H1 (cell line): ENCODE data around the gene SKAP1. TPM values are rescaled to one million over a fixed set of nuclear protein-coding genes. Genes with fewer than 3 reads are reported as not detected.

Experiments used
- CTCF ChIA-PET: fragments of 300-600 bp; sonication (Branson Sonifier 250); formaldehyde crosslinking; loops from one replicate; lab custom pipeline; 2021; ENCODE audit not compliant: partially characterized antibody; lab: Charles Lee
- POLR2A ChIA-PET: fragments of 300-600 bp; sonication (Branson Sonifier 250); formaldehyde crosslinking; loops from one replicate; lab custom pipeline; 2021; ENCODE audit warnings: inconsistent platforms; ENCODE audit not compliant: partially characterized antibody; lab: Charles Lee
- DNase-seq, 2 experiments: peaks; one replicate each; pipeline versions ENCODE4 v3.0.0 to v3.0.0-alpha.2; 2010 to 2022; ENCODE audit warnings: low spot score in 2 of 2, low read depth in 1 of 2, mixed read lengths in 1 of 2
- FAIRE-seq: peaks from 2 replicates; lab custom pipeline; 2011; peaks lifted over from hg19 to GRCh38; lab: Jason Lieb, UNC
- H2AFZ ChIP-seq: 2 replicates; pipeline ENCODE4 v1.8.1; 2012; ENCODE audit warnings: low read length, inconsistent platforms
- H2AK5ac ChIP-seq: 2 replicates; pipeline ENCODE4 v1.6.1; 2013; ENCODE audit warnings: low read depth, low read length
- H2BK120ac ChIP-seq: replicated peaks from 2 replicates; pipeline ENCODE3; 2013; ENCODE audit warnings: low read depth, low read length, inconsistent platforms
- H2BK12ac ChIP-seq: 2 replicates; pipeline ENCODE4 v1.6.1; 2013; ENCODE audit warnings: low read depth, low read length
- H2BK15ac ChIP-seq: 2 replicates; pipeline ENCODE4 v1.6.1; 2013; ENCODE audit warnings: low read length
- H2BK20ac ChIP-seq: 2 replicates; pipeline ENCODE4 v1.6.1; 2013; ENCODE audit warnings: low read length
- H2BK5ac ChIP-seq: 2 replicates; pipeline ENCODE4 v1.6.1; 2013; ENCODE audit warnings: low read depth, low read length
- H3K14ac ChIP-seq: 2 replicates; pipeline ENCODE4 v1.6.1; 2013; ENCODE audit warnings: inconsistent platforms; ENCODE audit not compliant: insufficient read length
- H3K18ac ChIP-seq: 2 replicates; pipeline ENCODE4 v1.6.1; 2013; ENCODE audit warnings: low read length; ENCODE audit errors: extremely low read depth
- H3K23ac ChIP-seq: 2 replicates; pipeline ENCODE4 v1.6.1; 2013; ENCODE audit warnings: inconsistent platforms; ENCODE audit not compliant: insufficient read length
- H3K23me2 ChIP-seq: 2 replicates; pipeline ENCODE4 v1.6.1; 2013; ENCODE audit warnings: low read depth, low read length
- H3K27ac ChIP-seq: 2 replicates; pipeline ENCODE4 v1.6.1; 2011; ENCODE audit warnings: low read depth, low read length, inconsistent platforms
- H3K27me3 ChIP-seq, 4 experiments: replicated peaks in 1 of 4; 1 replicate in 1 of 4; 2 replicates in 3 of 4; pipeline versions ENCODE4 v1.6.1 to v1.8.1; 2011 to 2013; ENCODE audit warnings: low read length in 3 of 4, mild to moderate bottlenecking in 3 of 4, inconsistent platforms in 2 of 4, mixed read lengths in 2 of 4, moderate library complexity in 1 of 4; ENCODE audit not compliant: control insufficient read depth in 3 of 4, insufficient read depth in 3 of 4; ENCODE audit errors: extremely low read depth in 1 of 4
- H3K36me3 ChIP-seq, 4 experiments: 2 replicates each; pipeline versions ENCODE4 v1.6.1 to v1.8.1; 2011 to 2013; ENCODE audit warnings: mild to moderate bottlenecking in 4 of 4, low read length in 3 of 4, moderate library complexity in 2 of 4, control low read depth in 1 of 4, inconsistent platforms in 1 of 4; ENCODE audit not compliant: insufficient read depth in 4 of 4, control insufficient read depth in 2 of 4
- H3K4ac ChIP-seq: replicated peaks from 2 replicates; pipeline ENCODE3; 2013; ENCODE audit warnings: low read length, low read depth, mixed read lengths, inconsistent platforms; ENCODE audit not compliant: insufficient read length
- H3K4me1 ChIP-seq, 4 experiments: replicated peaks in 1 of 4; 1 replicate in 1 of 4; 2 replicates in 3 of 4; pipeline versions ENCODE4 v1.6.1 to v1.8.1; 2011 to 2013; ENCODE audit warnings: low read length in 3 of 4, inconsistent platforms in 2 of 4, mixed read lengths in 1 of 4; ENCODE audit not compliant: insufficient read depth in 4 of 4, control insufficient read depth in 3 of 4
- H3K4me2 ChIP-seq, 2 experiments: 2 replicates each; pipeline versions ENCODE4 v1.6.1 to v1.8.1; 2011 to 2013; ENCODE audit warnings: low read depth in 2 of 2, low read length in 2 of 2, control low read depth in 1 of 2, inconsistent platforms in 1 of 2, mild to moderate bottlenecking in 1 of 2; ENCODE audit not compliant: insufficient read depth in 1 of 2
- H3K4me3 ChIP-seq, 4 experiments: fragments of 200-600, 300-600 bp in 1 of 4; sonication (generic), shearing (Covaris generic), sonication (Bioruptor Twin) in 1 of 4; 2 replicates each; pipeline versions ENCODE4 v1.5.1 to v1.8.1; 2011 to 2016; ENCODE audit warnings: low read length in 4 of 4, low read depth in 3 of 4, control low read depth in 2 of 4, inconsistent platforms in 2 of 4, mild to moderate bottlenecking in 2 of 4, mixed read lengths in 1 of 4, moderate library complexity in 1 of 4; ENCODE audit not compliant: insufficient read depth in 2 of 4; ENCODE audit errors: extremely low read depth in 1 of 4
- H3K56ac ChIP-seq: replicated peaks from 2 replicates; pipeline ENCODE3; 2013; ENCODE audit warnings: low read depth, mild to moderate bottlenecking, mixed read lengths, low read length, inconsistent platforms; ENCODE audit not compliant: insufficient read length
- H3K79me1 ChIP-seq: 2 replicates; pipeline ENCODE4 v1.6.1; 2013; ENCODE audit warnings: low read depth, low read length, control low read depth
- H3K79me2 ChIP-seq, 2 experiments: 2 replicates each; pipeline versions ENCODE4 v1.6.1 to v1.8.1; 2012 to 2013; ENCODE audit warnings: low read length in 2 of 2, mild to moderate bottlenecking in 2 of 2, inconsistent platforms in 1 of 2; ENCODE audit not compliant: insufficient read depth in 2 of 2, control insufficient read depth in 1 of 2
- H3K9ac ChIP-seq, 4 experiments: replicated peaks in 1 of 4; 1 replicate in 1 of 4; 2 replicates in 3 of 4; pipeline versions ENCODE4 v1.6.1 to v1.8.1; 2011 to 2013; ENCODE audit warnings: low read depth in 3 of 4, low read length in 3 of 4, control low read depth in 2 of 4, mild to moderate bottlenecking in 2 of 4, moderate library complexity in 2 of 4, inconsistent platforms in 1 of 4; ENCODE audit errors: extremely low read depth in 1 of 4
- H3K9me3 ChIP-seq, 2 experiments: 2 replicates each; pipeline versions ENCODE4 v1.6.1 to v1.8.1; 2012 to 2013; ENCODE audit warnings: mild to moderate bottlenecking in 2 of 2, moderate library complexity in 2 of 2, control low read depth in 1 of 2, inconsistent platforms in 1 of 2, low read depth in 1 of 2, low read length in 1 of 2, mixed read lengths in 1 of 2; ENCODE audit not compliant: insufficient read depth in 2 of 2
- H4K20me1 ChIP-seq, 2 experiments: replicated peaks in 1 of 2; 2 replicates each; pipeline versions ENCODE3 to v1.8.1; 2011 to 2013; ENCODE audit warnings: inconsistent platforms in 2 of 2, low read length in 2 of 2, mild to moderate bottlenecking in 1 of 2; ENCODE audit not compliant: insufficient read depth in 2 of 2, control insufficient read depth in 1 of 2
- H4K5ac ChIP-seq: 2 replicates; pipeline ENCODE4 v1.6.1; 2013; ENCODE audit warnings: low read length, low read depth, mixed read lengths, inconsistent platforms; ENCODE audit not compliant: insufficient read length
- H4K8ac ChIP-seq: 2 replicates; pipeline ENCODE4 v1.8.0; 2013; ENCODE audit warnings: mild to moderate bottlenecking, moderate library complexity, low read length, inconsistent platforms; ENCODE audit not compliant: insufficient read depth; ENCODE audit errors: extremely low read depth
- H4K91ac ChIP-seq: replicated peaks from 2 replicates; pipeline ENCODE3; 2013; ENCODE audit warnings: low read length, mixed read lengths, inconsistent platforms; ENCODE audit not compliant: insufficient read length
- BRCA1 ChIP-seq: IDR thresholded peaks from 2 replicates; pipeline ENCODE4 v1.6.1; 2012; ENCODE audit warnings: low read depth, low read length, improper control_type of control experiment
- CBX5 ChIP-seq: fragments of 300-800, 300-1000 bp; sonication (generic); IDR thresholded peaks from 2 replicates; pipeline ENCODE4 v1.7.1; 2016; ENCODE audit warnings: antibody characterized with exemption, low read length, low read depth
- EGR1 ChIP-seq: IDR thresholded peaks from 2 replicates; pipeline ENCODE4 v1.6.1; 2011; ENCODE audit warnings: low read depth, low read length, borderline replicate concordance
- JUND ChIP-seq: IDR thresholded peaks from 2 replicates; pipeline ENCODE4 v1.6.1; 2011; ENCODE audit warnings: mild to moderate bottlenecking, improper control_type of control experiment, low read length
- MAFK ChIP-seq: IDR thresholded peaks from 2 replicates; pipeline ENCODE4 v1.6.1; 2012; ENCODE audit warnings: low read depth, mild to moderate bottlenecking, improper control_type of control experiment, low read length
- PHF8 ChIP-seq: fragments of 200-600 bp; sonication (generic); conservative IDR thresholded peaks from 2 replicates; pipeline ENCODE4 v1.7.1; 2012; ENCODE audit warnings: low read depth, mild to moderate bottlenecking, inconsistent platforms, low read length, moderate library complexity
- POLR2AphosphoS5 ChIP-seq: IDR thresholded peaks from 2 replicates; pipeline ENCODE4 v1.6.1; 2011; ENCODE audit warnings: low read depth, low read length
- RNF2 ChIP-seq: fragments of 200-900, 300-1000 bp; sonication (generic); IDR thresholded peaks from 2 replicates; pipeline ENCODE4 v1.7.1; 2016; ENCODE audit warnings: borderline replicate concordance, low read depth, mild to moderate bottlenecking, antibody characterized with exemption, low read length; ENCODE audit not compliant: poor library complexity, severe bottlenecking; ENCODE audit errors: missing control alignments
- RXRA ChIP-seq: IDR thresholded peaks from 2 replicates; pipeline ENCODE4 v1.6.1; 2011; ENCODE audit warnings: low read depth, mild to moderate bottlenecking, low read length, moderate library complexity; ENCODE audit not compliant: insufficient read depth
- SAP30 ChIP-seq: fragments of 300-600 bp; sonication (generic); IDR thresholded peaks from 2 replicates; pipeline ENCODE4 v1.7.1; 2012; ENCODE audit warnings: low read length, moderate library complexity, mild to moderate bottlenecking, inconsistent platforms; ENCODE audit not compliant: insufficient read depth, insufficient replicate concordance
- SIX5 ChIP-seq: IDR thresholded peaks from 2 replicates; pipeline ENCODE4 v1.6.1; 2011; ENCODE audit warnings: mild to moderate bottlenecking, low read depth, low read length
- SP1 ChIP-seq: IDR thresholded peaks from 2 replicates; pipeline ENCODE4 v1.6.1; 2011; ENCODE audit warnings: low read depth, low read length
- TBP ChIP-seq: IDR thresholded peaks from 2 replicates; pipeline ENCODE4 v1.6.1; 2011; ENCODE audit warnings: low read depth, low read length, improper control_type of control experiment
- WGBS, 2 experiments: shearing (Covaris generic) in 1 of 2; methylation state at CpG; one replicate each; pipeline versions ENCODE4 v1.1.6 to v1.1.7; 2013 to 2015; ENCODE audit warnings: low lambda C conversion rate in 2 of 2, mixed read lengths in 2 of 2, inconsistent platforms in 1 of 2, low coverage in 1 of 2, missing lambda C conversion rate in 1 of 2; ENCODE audit not compliant: insufficient replicate concordance in 2 of 2, insufficient coverage in 1 of 2, insufficient read length in 1 of 2; ENCODE audit errors: extremely low coverage in 1 of 2, missing lambda C conversion rate in 1 of 2; 5-methylcytosine and 5-hydroxymethylcytosine counted together
- polyA plus RNA-seq, 7 experiments: library from polyadenylated mRNA; depleted of rRNA in 3 of 7; stranded (reverse) in 5 of 7; unstranded in 2 of 7; fragments of >200 nt in 5 of 7; fragments of 200-250 nt in 2 of 7; gene quantifications; 1 replicate in 5 of 7; 2 replicates in 1 of 7; 4 replicates in 1 of 7; pipeline versions ENCODE4 v1.2.1 to v1.2.3, GENCODE V29; 2011 to 2013; ENCODE audit warnings: missing spikeins in 2 of 7, mixed read lengths in 2 of 7
- total RNA-seq: library from RNA; stranded (reverse); fragmentation: NEBNext Ultra II Directional; extraction: Animal tissue kit (Norgen Biotek cat#: 25700); gene quantifications from 2 replicates; pipeline ENCODE4 v1.2.1, GENCODE V29; 2021

The SKAP1 gene
- total and polyA plus RNA-seq, 2 of the 8 experiments (the other 6 are each of a cell fraction or from before 2014, with no cell fraction given) = not detected

GRCh38 chr17:48123776-48124388 is 306.1 kb downstream of the SKAP1 start:
- no peaks in the 10 kb centered on the region for H3K9me3 ChIP-seq
- no peak overlapping the region for H3K23ac ChIP-seq
- 97% methylated on average over 4 of the region's 4 CpGs; no CpG with 5 or more reads in 1 of the 2 experiments for WGBS, 2 experiments
- no peak overlapping the region for H4K8ac ChIP-seq
- H2BK20ac ChIP-seq = no peak overlapping the region
- CTCF ChIA-PET = interaction anchor here (0.7 to 4.6 kb wide), 17 partner anchors 9 to 689 kb away, joined by 3 to 18 read pairs (median 4); partner anchors contain the start of gene SNX11
- H3K4me1 ChIP-seq = no peaks in the 10 kb centered on the region
- FAIRE-seq = no peak
- H3K27ac ChIP-seq = no peak overlapping the region
- H3K27me3 ChIP-seq = no peaks in the 10 kb centered on the region
- no peak overlapping the region for H3K14ac ChIP-seq
- H3K9ac ChIP-seq = no peak overlapping the region
- H2AFZ ChIP-seq = no peak overlapping the region
- DNase-seq = no peak
- no peak overlapping the region for H3K4me2 ChIP-seq
- H4K91ac ChIP-seq = no peak overlapping the region
- H2AK5ac ChIP-seq = no peak overlapping the region
- no peaks in the 10 kb centered on the region for H4K20me1 ChIP-seq
- H3K18ac ChIP-seq = no peak overlapping the region
- no peak overlapping the region for H3K4ac ChIP-seq
- peaks cover 4 to 22% (median 17%) of the 10 kb centered on the region in 4 experiments; a peak in 7 of 8 replicates for H3K36me3 ChIP-seq
- no peak overlapping the region for H2BK5ac ChIP-seq
- no peaks in the 10 kb centered on the region for H3K79me1 ChIP-seq
- H3K79me2 ChIP-seq = no peaks in the 10 kb centered on the region
- H2BK15ac ChIP-seq = no peak overlapping the region
- no peak overlapping the region for H4K5ac ChIP-seq
- POLR2A ChIA-PET = interaction anchor here (0.8 to 2.2 kb wide), 6 partner anchors 15 to 75 kb away, joined by 3 to 10 read pairs (median 4); partner anchors contain the start of gene NFE2L1
- H3K56ac ChIP-seq = no peak overlapping the region
- no peak overlapping the region for H2BK120ac ChIP-seq
- no peak overlapping the region for H2BK12ac ChIP-seq
- no peak overlapping the region for H3K4me3 ChIP-seq
- no peaks in the 10 kb centered on the region for H3K23me2 ChIP-seq
- TF ChIP-seq EGR1 = no peak
- TF ChIP-seq RXRA = no peak
- no peak for TF ChIP-seq SP1
- no peak for TF ChIP-seq JUND
- TF ChIP-seq TBP = no peak
- no peak for TF ChIP-seq MAFK
- TF ChIP-seq POLR2AphosphoS5 = no peak
- no peak for TF ChIP-seq PHF8
- no peak for TF ChIP-seq CBX5
- no peak for TF ChIP-seq BRCA1
- no peak for TF ChIP-seq SIX5
- TF ChIP-seq RNF2 = no peak
- TF ChIP-seq SAP30 = no peak
